Tibial nerve (tissue), 4 donors: ENCODE results near the gene CARS2.

Source experiments
- CTCF ChIP-seq, 5 experiments: fragments of 200-600 bp in 3 of 5; fragments of 450-650 bp in 2 of 5; sonication (generic) in 3 of 5; IDR thresholded peaks; one replicate each; pipeline ENCODE4 v1.5.1; 2016 to 2019; ENCODE audit warnings: antibody characterized with exemption in 5 of 5, mild to moderate bottlenecking in 3 of 5, moderate library complexity in 2 of 5
- EP300 ChIP-seq, 2 donors: sonication (generic); formaldehyde crosslinking; IDR thresholded peaks; one replicate each; pipeline ENCODE4 v1.6.1; 2017; ENCODE audit warnings: antibody characterized with exemption in 2 of 2, mild to moderate bottlenecking in 1 of 2
- POLR2A ChIP-seq, 2 donors: fragments of 450-650 bp; IDR thresholded peaks; one replicate each; pipeline ENCODE4 v1.6.1; 2017; ENCODE audit warnings: antibody characterized with exemption in 2 of 2, mild to moderate bottlenecking in 2 of 2, moderate library complexity in 2 of 2

DNA sequence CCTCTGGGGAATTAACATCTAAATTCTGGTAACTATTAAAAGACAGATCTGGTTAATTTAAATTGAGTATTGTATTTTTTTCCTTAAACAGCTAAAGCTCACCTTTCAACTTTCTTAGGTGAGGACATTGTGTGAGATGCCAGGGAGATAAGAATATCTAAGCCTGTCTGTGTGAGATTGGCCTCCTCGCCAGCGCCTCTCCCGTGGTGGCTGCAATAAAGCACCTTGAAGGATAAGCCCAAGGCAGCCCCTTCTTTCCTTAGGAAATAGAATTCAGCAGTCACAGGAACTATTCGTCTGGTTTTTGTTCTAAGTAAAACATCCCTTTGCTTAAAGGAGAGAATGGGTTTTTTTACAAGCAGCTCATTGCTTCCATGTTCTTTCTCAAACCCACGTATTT is 66.0 kb downstream of the CARS2 start:
- TF ChIP-seq POLR2A (IDR thresholded peaks at IDR 0.05): no peak
- no peak for TF ChIP-seq EP300 (IDR thresholded peaks at IDR 0.05)
- TF ChIP-seq CTCF (IDR thresholded peaks at IDR 0.05): no peak
